K562 (cell line): ENCODE data around the gene CRYBG2. TPM values are rescaled to one million over a fixed set of nuclear protein-coding genes. Genes with fewer than 3 reads are reported as not detected.

Experiments used
- ATF1 ChIP-seq, 2 experiments: fragments of 450-650 bp in 1 of 2; IDR thresholded peaks; 2 replicates each; pipeline ENCODE4 v1.6.1; 2016; ENCODE audit warnings: missing compliant biosample characterization in 1 of 2, missing genetic modification characterization in 1 of 2
- ATF2 ChIP-seq: sonication (generic); formaldehyde crosslinking; IDR thresholded peaks from 2 replicates; pipeline ENCODE4 v1.8.1; 2022; ENCODE audit warnings: missing genetic modification reagents
- ETV6 ChIP-seq, 3 experiments: fragments of 150-350 bp in 1 of 3; sonication (generic) in 1 of 3; formaldehyde crosslinking in 1 of 3; IDR thresholded peaks; 2 replicates each; pipeline versions ENCODE4 v1.6.1 to v1.8.0; 2014 to 2022; ENCODE audit warnings: borderline replicate concordance in 2 of 3, low read depth in 2 of 3, antibody characterized with exemption in 1 of 3, low read length in 1 of 3, mild to moderate bottlenecking in 1 of 3, missing genetic modification reagents in 1 of 3
- FIP1L1 ChIP-seq: fragments of 200-400 bp; formaldehyde crosslinking; IDR thresholded peaks from 2 replicates; pipeline ENCODE4 v1.6.1; 2018; ENCODE audit warnings: mild to moderate bottlenecking, low read depth, low read length; ENCODE audit not compliant: poor library complexity, severe bottlenecking
- L3MBTL2 ChIP-seq: fragments of 450-650 bp; IDR thresholded peaks from 2 replicates; pipeline ENCODE4 v1.6.1; 2016; ENCODE audit warnings: mild to moderate bottlenecking, moderate library complexity
- MAX ChIP-seq: sonication (generic); formaldehyde crosslinking; IDR thresholded peaks from 2 replicates; pipeline ENCODE4 v1.9.0; 2022; ENCODE audit warnings: mild to moderate bottlenecking, missing genetic modification reagents
- MXI1 ChIP-seq: IDR thresholded peaks from 2 replicates; pipeline ENCODE4 v1.6.1; 2011; ENCODE audit warnings: low read depth, mild to moderate bottlenecking, improper control_type of control experiment, low read length
- RUNX1 ChIP-seq: sonication (generic); IDR thresholded peaks from 2 replicates; pipeline ENCODE4 v1.6.1; 2016; ENCODE audit warnings: antibody characterized with exemption, low read depth
- THRA ChIP-seq: fragments of 450-650 bp; IDR thresholded peaks from 2 replicates; pipeline ENCODE4 v1.6.1; 2017; ENCODE audit warnings: mild to moderate bottlenecking, moderate library complexity
- ZBTB2 ChIP-seq: fragments of 450-650 bp; IDR thresholded peaks from 2 replicates; pipeline ENCODE4 v1.6.1; 2016; ENCODE audit warnings: antibody characterized with exemption
- ZC3H8 ChIP-seq: fragments of 450-650 bp; IDR thresholded peaks from 2 replicates; pipeline ENCODE4 v1.6.1; 2017
- ZNF384 ChIP-seq: IDR thresholded peaks from 2 replicates; pipeline ENCODE4 v1.6.1; 2012; ENCODE audit warnings: low read depth, low read length, improper control_type of control experiment
- ZNF408 ChIP-seq: fragments of 250-450 bp; sonication (Bioruptor Pico); IDR thresholded peaks from 2 replicates; pipeline ENCODE4 v1.4.0; 2020; ENCODE audit warnings: low read depth, mild to moderate bottlenecking, moderate library complexity
- ZNF589 ChIP-seq: fragments of 200-800 bp; sonication (Bioruptor generic); IDR thresholded peaks from 2 replicates; pipeline ENCODE4 v1.6.1; 2016; ENCODE audit warnings: low read depth, missing genetic modification characterization, missing compliant biosample characterization
- polyA plus RNA-seq, 8 experiments: library from polyadenylated mRNA; depleted of rRNA in 4 of 8; stranded (reverse) in 5 of 8; unstranded in 3 of 8; fragments of >200 nt; fragmentation: Nextera tagmentation in 2 of 8; fragmentation: Illumina TruSeq in 1 of 8; extraction: Ambion mirVana in 2 of 8; extraction: Trizol in 1 of 8; gene quantifications; 2 replicates each; pipeline versions ENCODE4 v1.2.1 to v1.2.3, GENCODE V29; 2011 to 2014; ENCODE audit warnings: inconsistent platforms in 1 of 8, missing spikeins in 1 of 8
- total RNA-seq, 7 experiments: library from RNA; depleted of rRNA in 6 of 7; stranded (reverse); fragments of >200 nt in 6 of 7; fragmentation: Illumina TruSeq in 2 of 7; extraction: Trizol in 2 of 7; gene quantifications; 2 replicates each; pipeline versions ENCODE4 v1.2.1 to v1.2.3, GENCODE V29; 2011 to 2021; ENCODE audit warnings: low replicate concordance in 1 of 7
- TF ChIP-seq, protein P1 (sequence below): sonication (generic); formaldehyde crosslinking; IDR thresholded peaks from 2 replicates; pipeline ENCODE4 v1.9.0; 2022; ENCODE audit warnings: mild to moderate bottlenecking, missing genetic modification reagents
- TF ChIP-seq, protein P2 (sequence below): fragments of 250-450 bp; sonication (Bioruptor Pico); IDR thresholded peaks from 2 replicates; pipeline ENCODE4 v1.4.0; 2020; ENCODE audit warnings: borderline replicate concordance

The CRYBG2 gene
- total and polyA plus RNA-seq, 9 of the 15 experiments (the other 6 are each of a cell fraction or from before 2014, with no cell fraction given), result 0.39 to 8.5 (median 3.7) TPM

- TF ChIP-seq ZNF408 (CRISPR knock-in tag), result no peak
- TF ChIP-seq MAX (CRISPR knock-in tag), result peak; percentile 45
- TF ChIP-seq ZBTB2, result peak; percentile 32; the same call in 1 of the 2 replicates
- no peak for TF ChIP-seq ATF2
- TF ChIP-seq, protein P1, sequence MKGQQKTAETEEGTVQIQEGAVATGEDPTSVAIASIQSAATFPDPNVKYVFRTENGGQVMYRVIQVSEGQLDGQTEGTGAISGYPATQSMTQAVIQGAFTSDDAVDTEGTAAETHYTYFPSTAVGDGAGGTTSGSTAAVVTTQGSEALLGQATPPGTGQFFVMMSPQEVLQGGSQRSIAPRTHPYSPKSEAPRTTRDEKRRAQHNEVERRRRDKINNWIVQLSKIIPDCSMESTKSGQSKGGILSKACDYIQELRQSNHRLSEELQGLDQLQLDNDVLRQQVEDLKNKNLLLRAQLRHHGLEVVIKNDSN (CRISPR knock-in tag), result no peak
- TF ChIP-seq, protein P2, sequence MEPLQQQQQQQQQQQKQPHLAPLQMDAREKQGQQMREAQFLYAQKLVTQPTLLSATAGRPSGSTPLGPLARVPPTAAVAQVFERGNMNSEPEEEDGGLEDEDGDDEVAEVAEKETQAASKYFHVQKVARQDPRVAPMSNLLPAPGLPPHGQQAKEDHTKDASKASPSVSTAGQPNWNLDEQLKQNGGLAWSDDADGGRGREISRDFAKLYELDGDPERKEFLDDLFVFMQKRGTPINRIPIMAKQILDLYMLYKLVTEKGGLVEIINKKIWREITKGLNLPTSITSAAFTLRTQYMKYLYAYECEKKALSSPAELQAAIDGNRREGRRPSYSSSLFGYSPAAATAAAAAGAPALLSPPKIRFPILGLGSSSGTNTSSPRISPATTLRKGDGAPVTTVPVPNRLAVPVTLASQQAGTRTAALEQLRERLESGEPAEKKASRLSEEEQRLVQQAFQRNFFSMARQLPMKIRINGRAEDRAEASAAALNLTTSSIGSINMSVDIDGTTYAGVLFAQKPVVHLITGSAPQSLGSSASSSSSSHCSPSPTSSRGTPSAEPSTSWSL (CRISPR knock-in tag), result no peak
- TF ChIP-seq ETV6 (IDR thresholded peaks at IDR 0.05; ENCODE audit: borderline replicate concordance in 1 of 2, low read depth in 2 of 2, low read length in 1 of 2), result no peak
- no peak for TF ChIP-seq ETV6 (CRISPR knock-in tag; IDR thresholded peaks at IDR 0.05; ENCODE audit: borderline replicate concordance)
- TF ChIP-seq ATF1 (CRISPR knock-in tag; IDR thresholded peaks at IDR 0.05), result no peak
- TF ChIP-seq ATF1 (tag; IDR thresholded peaks at IDR 0.05), result peak; percentile 41
- peak; percentile 88 for TF ChIP-seq L3MBTL2
- TF ChIP-seq MXI1, result no peak
- no peak for TF ChIP-seq FIP1L1
- no peak for TF ChIP-seq THRA
- TF ChIP-seq ZC3H8, result no peak
- TF ChIP-seq ZNF589 (CRISPR knock-in tag), result no peak
- no peak for TF ChIP-seq RUNX1
- TF ChIP-seq ZNF384, result no peak
Measured at GRCh38 chr1:26387447-26387846, 33.5 kb upstream of the CRYBG2 start (continued).
